Measurements from ENCODE around the gene CIAO1. TPM values are rescaled to one million over a fixed set of nuclear protein-coding genes. Genes with fewer than 3 reads are reported as not detected.

Gene CIAO1
- 71.9 to 82.8 TPM (median 72.0 TPM) in 3 replicates for total RNA-seq (2021)
- percentile 88 among the genes with signal in this experiment for Bru-seq, nascent RNA
- long read RNA-seq, experiment 1, transcript CIAO1-203 (7 exons, 1,533 nt): major isoform, 264 of 364 reads
- long read RNA-seq, experiment 1, partial matches to known transcripts: 17 of 364 reads
- long read RNA-seq, experiment 1, other reads (novel, unspliced or antisense): 83 of 364 reads
- long read RNA-seq, experiment 2, transcript CIAO1-203 (7 exons, 1,533 nt): major isoform, 38 of 76 reads
- long read RNA-seq, experiment 2, partial matches to known transcripts: 19 of 76 reads
- long read RNA-seq, experiment 2, other reads (novel, unspliced or antisense): 19 of 76 reads
- long read RNA-seq, experiment 3, transcript CIAO1-203 (7 exons, 1,533 nt): major isoform, 105 of 123 reads
- long read RNA-seq, experiment 3, partial matches to known transcripts: 10 of 123 reads
- long read RNA-seq, experiment 3, other reads (novel, unspliced or antisense): 8 of 123 reads

- peak within 1 kb of the TSS; percentile 99 for H3K27ac Mint-ChIP-seq
- TF ChIP-seq TEAD1 (CRISPR knock-in tag; IDR thresholded peaks at IDR 0.05) (peak; percentile 51; the same call in 1 of the 2 replicates), CREB1 (CRISPR knock-in tag; IDR thresholded peaks at IDR 0.05) (no peak), OVOL2 (CRISPR knock-in tag; IDR thresholded peaks at IDR 0.05; ENCODE audit: borderline replicate concordance) (no peak), ARID4B (CRISPR knock-in tag; IDR thresholded peaks at IDR 0.05; ENCODE audit: borderline replicate concordance) (peak; percentile 91), E2F1 (CRISPR knock-in tag; IDR thresholded peaks at IDR 0.05) (peak; percentile 25; the same call in 1 of the 2 replicates), ZNF219 (CRISPR knock-in tag; IDR thresholded peaks at IDR 0.05; ENCODE audit: borderline replicate concordance) (peak; percentile 90; the same call in 1 of the 2 replicates), SMAD3 (CRISPR knock-in tag; IDR thresholded peaks at IDR 0.05; ENCODE audit: borderline replicate concordance) (no peak), FOXJ3 (CRISPR knock-in tag; IDR thresholded peaks at IDR 0.05; ENCODE audit: borderline replicate concordance) (no peak), ZNF281 (CRISPR knock-in tag; IDR thresholded peaks at IDR 0.05) (no peak), AR (CRISPR knock-in tag; IDR thresholded peaks at IDR 0.05) (no peak), ZNF138 (CRISPR knock-in tag; conservative IDR thresholded peaks at IDR 0.05) (no peak), PRRX2 (CRISPR knock-in tag; IDR thresholded peaks at IDR 0.05) (no peak), HMGXB4 (CRISPR knock-in tag; IDR thresholded peaks at IDR 0.05) (no peak; the same call in 1 of the 2 replicates), ZBTB43 (CRISPR knock-in tag; IDR thresholded peaks at IDR 0.05) (no peak; the same call in 1 of the 2 replicates), ZNF263 (CRISPR knock-in tag; IDR thresholded peaks at IDR 0.05; ENCODE audit: low read depth) (no peak), JUN (CRISPR knock-in tag; IDR thresholded peaks at IDR 0.05) (peak; percentile 78), ZNF416 (CRISPR knock-in tag; IDR thresholded peaks at IDR 0.05) (no peak), USF2 (CRISPR knock-in tag; IDR thresholded peaks at IDR 0.05) (no peak; the same call in 1 of the 2 replicates)
These were observed at the start of gene CIAO1, which contains the start of gene TMEM127 for GRCh38 chr2:96265840-96266679. CIAO1 (plus strand) TSS chr2:96266225; CDS start chr2:96266351, 126 bp downstream. TMEM127 (minus strand) TSS chr2:96265997; CDS start chr2:96265381, 616 bp downstream.

More at GRCh38 chr2:96265840-96266679, at the start of gene CIAO1, which contains the start of gene TMEM127:
- POLR2A ChIA-PET: no interaction called here
- Mint-ChIP-seq H3K4me1 (peaks cover 20% of the 10 kb centered on the region), H3K27me3 (ENCODE audit: low read depth) (no peaks in the 10 kb centered on the region), H3K9me3 (no peaks in the 10 kb centered on the region), H3K36me3 (peaks cover 25% of the 10 kb centered on the region), H3K4me3 (peak within 1 kb of the TSS; percentile 100)
- peak; percentile 95 for ATAC-seq
- DNase-seq (ENCODE audit: low spot score): peak; percentile 98
- CTCF ChIA-PET: interaction anchor here (0.7 to 1.8 kb wide), 6 partner anchors 40 to 356 kb away, joined by 6 to 10 read pairs (median 7); partner anchors contain the start of genes ASTL and SNRNP200

Data from WTC11 (cell line).